DLD1 (cell line): ENCODE data around the gene ISYNA1.
"Not testable (repeated sequence)": the region's sequence is repeated elsewhere in the genome, so short reads cannot be mapped to it uniquely, and the experiment has no call there.

ENCODE experiments used
- in situ Hi-C: cut with HindIII; loops from 2 replicates; pipeline ENCODE4 v1.10.0; 2017; ENCODE audit warnings: low sequenced_read_pairs

ISYNA1 gene

GRCh38 chr19:18421371-18421959 lies 16.5 kb downstream of the ISYNA1 start:
- in situ Hi-C loops = no loop called here

GRCh38 chr19:18420930-18421329 lies 17.0 kb downstream of the ISYNA1 start:
- in situ Hi-C loops = no loop called here

DNA sequence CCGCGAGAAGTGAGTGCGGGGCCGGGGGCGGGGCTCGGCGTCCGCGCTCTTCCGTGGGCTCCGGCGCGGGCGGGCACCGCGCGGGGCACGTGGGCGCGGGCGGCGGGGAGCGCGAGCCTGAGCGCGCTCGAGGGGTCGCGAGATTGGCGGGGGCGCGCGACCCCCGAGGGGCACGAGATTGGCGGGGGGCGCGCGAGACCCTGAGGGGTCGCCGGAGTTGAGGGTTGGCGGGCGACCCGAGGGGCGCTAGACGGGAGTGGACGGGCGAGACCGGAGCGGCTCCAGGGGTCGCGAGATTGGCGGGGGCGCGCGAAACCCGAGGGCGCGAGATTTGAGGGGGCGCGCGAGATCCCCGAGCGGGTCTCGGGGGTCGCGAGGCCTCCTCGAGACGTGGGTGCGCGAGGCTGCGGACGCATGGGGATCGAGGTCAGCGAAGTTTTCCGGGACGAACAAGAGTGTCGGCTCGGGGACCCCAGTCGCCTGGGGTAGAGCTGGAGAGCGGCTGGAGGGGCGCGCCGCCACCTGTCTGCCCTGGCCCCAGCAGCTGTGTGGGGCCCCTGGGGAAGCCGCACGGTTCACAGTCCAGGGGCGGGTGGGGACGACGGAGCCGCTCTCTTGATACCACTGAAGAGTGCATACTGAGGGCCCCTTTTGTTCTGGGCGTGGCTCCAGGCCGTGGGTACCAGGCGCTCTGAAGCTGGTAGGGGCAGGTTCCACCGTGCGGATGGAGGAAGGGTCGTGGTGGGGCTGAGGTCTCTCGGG lies 18.1 kb downstream of the ISYNA1 start:
- in situ Hi-C loops = no loop called here

GRCh38 chr19:18419195-18419698 lies 18.7 kb downstream of the ISYNA1 start, which contains the start of gene SSBP4:
SSBP4 (plus strand) TSS chr19:18419398; CDS start chr19:18419649, 251 bp downstream.
- in situ Hi-C loops = no loop called here

DNA sequence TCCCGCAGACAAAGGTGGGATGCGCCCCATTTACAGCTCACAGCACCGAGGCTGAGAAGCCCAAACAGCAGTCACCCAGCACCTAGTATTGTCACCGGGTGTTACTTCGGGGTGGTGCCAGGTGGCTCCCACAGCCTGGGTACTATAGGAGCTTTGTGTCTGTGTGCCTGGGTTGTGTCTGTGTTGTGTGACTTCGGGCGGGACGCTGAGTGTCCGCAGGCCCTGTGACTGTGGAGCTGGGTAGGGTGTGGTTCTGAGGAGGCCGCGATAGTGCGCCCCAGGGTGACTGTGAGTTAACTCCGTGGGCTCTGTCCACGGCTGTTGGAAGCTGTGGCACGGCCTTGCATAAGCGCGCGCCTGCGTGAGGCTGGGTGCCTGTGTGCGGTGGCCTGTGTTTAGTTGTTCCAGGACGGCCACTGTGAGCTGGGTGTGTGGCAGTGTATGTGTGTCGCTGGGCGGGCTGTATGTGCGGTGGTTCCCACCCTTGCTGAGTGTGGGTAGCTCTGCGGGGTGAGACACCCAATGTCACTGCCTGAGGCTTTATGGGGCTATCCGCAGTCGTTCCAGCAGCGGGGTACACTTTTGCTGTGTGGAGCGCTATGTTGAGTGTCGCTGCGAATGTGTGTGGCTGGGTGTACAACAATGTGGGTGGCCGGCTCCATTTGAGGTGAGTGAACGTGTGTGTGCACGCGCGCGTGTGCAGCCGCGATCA lies 19.3 kb downstream of the ISYNA1 start:
- in situ Hi-C loops = no loop called here

DNA sequence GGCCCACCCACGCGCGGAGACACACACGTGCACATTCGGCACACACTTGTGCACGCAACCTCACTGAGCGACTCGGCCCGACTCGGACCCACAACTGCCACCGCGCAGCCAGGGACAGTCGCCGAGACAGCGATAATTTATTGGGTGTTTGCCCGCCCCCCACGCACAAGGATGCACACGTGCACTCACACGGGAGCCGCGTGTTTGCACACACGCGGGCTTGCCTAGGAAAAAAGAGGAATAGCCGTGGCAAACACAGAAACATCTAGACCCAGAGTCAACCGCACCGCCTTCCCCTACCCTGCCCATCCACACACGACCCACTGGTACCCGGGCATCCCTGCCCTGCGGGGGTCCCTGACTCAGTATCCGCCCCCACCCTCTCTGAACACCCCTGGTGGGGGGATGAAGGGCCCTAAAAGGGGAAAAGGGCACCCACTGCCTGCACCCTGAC lies 19.9 kb downstream of the ISYNA1 start:
- in situ Hi-C loops = no loop called here

DNA sequence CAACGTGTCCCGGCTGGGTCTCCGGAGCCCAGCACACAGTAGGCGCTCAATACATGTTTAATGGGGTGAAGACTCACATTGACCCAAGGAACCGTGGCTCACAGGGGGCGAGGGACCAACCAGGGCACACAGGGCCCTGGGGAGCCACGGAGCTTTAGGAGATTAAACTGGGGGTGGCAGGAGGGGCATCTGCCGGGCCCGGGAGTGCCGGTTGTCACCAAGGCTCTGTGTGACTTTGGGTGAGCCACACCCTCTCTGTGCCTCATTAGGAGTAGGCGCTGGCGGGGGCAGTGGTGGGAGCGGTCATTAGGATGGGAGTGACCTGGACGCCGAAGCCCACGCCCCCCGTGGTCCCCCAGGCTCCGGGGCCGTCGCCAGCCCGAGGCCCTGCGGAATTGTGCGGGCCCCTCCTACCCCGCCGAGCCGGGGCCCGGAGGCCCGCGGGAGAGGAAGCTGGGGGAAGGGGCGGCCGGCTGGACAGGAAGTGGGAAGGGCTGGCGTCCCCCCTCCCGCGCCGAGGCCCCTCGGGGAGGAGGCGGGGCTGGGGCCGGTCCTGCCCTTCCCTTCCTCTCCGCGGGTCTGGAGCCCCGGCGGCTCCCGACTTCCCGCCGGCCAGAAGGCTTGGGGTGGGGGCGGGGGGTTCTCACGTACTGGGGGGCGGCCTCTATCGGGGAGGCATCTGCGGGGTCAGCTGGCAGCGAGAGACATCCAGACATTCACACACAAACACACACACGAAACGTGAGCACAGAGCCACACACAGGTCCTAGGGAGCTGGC lies 20.5 kb downstream of the ISYNA1 start:
- in situ Hi-C loops = no loop called here

DNA sequence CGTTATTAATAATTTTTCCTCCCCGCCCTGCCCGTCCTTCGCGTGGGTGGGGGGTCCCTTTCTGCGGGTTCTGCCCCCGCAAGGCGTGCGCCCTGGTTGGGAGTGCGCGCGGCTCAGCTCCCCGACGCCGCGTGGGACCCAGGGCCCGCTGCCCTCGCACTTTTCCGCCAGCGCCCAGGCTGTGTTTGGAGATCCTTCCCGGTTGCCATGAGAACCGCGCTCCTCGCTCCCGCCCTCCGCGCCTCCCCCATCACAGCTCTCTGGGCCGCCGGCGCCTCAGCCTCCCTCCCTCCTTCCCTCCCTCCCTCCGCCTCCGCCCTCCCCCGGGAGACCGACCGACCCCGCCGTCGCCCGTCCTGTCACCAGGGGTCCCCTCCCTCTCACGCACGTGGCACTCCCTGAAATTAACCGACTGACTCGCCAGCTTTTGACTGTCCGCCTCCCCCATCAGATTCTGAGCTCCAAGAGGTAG lies 21.1 kb downstream of the ISYNA1 start:
- in situ Hi-C loops = no loop called here

DNA sequence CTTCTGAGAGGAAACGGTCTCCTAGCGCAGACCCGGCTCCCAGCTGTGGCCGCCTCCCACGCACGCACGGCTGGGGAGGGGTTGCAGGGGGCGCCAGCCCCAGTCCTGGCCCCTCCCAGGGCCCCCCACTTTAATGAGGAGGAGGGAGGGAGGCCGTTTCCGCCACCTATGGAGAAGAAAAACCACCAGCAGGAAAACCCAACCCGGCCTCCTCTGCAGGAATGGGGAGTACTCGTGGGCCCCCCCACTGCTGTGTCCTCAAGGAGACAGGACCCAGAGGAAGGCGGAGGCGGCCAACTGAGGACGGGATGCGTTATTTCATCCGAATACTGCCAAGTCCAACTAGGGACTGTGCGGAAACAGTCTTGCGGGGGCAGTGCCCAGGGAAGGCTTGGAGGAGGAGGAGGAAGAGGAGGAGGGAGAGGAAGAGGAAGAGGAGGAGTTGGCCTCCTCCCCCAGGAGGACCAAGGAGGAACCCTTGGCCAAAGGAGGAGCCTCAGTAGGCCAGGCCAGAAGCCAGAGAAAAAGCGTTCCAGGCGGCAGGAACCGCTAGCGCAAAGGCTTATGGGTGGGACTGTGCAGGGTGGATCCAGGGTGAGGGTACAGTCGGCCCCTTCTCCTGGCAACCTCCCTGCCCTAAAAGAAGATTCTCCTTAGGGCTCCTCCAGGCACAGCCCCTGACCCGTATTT lies 22.6 kb downstream of the ISYNA1 start:
- in situ Hi-C loops = no loop called here

DNA sequence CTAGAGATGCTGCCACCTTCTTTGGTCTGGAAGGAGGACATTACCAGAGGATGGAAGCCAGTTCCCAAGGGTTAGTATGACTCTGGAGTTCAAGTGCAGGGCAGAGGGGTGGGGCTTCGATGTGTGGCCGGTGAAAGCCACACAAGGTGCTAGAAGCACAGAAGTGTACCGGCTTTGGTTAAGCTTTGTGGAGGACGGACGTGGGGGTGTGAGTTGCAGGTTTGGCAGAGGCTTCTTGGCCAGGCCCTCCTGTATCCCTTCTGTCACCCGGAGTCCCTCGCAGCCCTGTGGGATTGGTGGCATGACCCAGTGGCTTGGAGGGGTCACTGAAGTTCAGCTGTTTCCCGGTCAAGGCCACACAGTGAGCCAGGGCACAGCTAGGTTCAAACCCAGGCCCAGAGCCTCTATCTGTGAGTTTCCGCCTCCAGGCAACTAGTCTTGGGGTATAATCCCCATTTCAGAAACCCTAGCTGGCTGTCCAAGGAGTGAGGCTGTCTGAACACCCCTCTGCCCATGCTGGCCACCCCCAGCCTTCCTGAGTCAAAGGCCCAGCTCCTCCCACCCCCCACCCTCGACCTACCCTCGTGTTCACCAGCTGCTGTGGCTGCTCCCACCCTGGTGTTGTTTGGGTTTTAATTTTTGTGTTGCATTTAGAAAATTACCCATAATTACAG lies 23.3 kb downstream of the ISYNA1 start:
- in situ Hi-C loops = no loop called here

DNA sequence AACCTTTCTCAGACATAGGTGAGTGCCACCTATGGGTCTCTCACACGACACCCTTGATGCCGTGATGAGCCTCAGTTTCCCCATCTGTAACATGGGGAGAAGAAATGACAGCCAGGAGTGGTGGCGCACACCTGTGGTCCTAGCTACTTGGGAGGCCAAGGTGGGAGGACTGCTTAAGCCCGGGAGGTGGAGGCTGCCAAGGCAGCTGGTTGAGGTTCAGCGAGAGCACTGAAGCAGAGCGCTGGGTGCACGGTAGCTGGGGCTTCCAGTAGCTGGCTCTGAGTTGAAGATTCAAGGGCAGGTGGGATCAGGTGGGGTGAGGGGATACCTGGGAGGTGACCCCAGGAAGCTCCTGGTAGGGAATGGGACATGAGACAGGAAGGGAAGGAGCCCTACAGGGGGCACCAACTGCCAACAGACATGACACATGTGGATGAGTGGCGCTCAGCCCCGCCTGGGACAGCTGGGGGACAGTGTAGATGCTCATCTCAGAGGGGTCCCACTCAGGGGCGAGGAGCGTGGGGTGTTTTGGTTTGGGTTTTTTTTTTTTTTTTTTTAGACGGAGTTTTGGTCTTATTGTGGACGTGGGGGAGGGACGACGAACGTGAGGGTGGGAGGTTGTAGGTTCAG lies 25.2 kb downstream of the ISYNA1 start:
- in situ Hi-C loops = no loop called here

DNA sequence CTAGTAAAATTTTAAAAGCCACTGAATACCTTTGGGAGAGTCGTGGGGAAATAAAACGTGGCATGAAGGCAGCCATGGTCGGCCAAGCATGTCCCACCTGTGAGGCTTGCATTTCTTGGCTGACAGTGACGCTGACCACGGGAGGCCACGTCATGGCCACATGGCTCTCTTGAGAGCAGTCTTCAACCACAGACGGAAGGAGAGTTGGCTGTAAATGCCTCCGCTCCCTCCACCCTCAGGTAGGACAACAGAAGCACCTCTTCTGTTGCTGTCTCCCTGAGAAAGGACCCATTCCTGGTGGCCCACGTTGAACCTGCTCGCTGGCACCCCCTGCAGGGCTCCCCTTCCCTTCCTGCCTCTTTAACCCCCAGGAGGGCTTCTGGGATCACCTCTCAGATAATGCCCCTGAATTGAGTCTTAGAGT lies 29.9 kb downstream of the ISYNA1 start:
- in situ Hi-C loops = no loop called here

- in situ Hi-C loops = no loop called here
These were observed 31.2 kb downstream of the ISYNA1 start for GRCh38 chr19:18406749-18407148.

- in situ Hi-C loops = not testable (repeated sequence)
These were observed 32.2 kb downstream of the ISYNA1 start for GRCh38 chr19:18405754-18406153.

DNA sequence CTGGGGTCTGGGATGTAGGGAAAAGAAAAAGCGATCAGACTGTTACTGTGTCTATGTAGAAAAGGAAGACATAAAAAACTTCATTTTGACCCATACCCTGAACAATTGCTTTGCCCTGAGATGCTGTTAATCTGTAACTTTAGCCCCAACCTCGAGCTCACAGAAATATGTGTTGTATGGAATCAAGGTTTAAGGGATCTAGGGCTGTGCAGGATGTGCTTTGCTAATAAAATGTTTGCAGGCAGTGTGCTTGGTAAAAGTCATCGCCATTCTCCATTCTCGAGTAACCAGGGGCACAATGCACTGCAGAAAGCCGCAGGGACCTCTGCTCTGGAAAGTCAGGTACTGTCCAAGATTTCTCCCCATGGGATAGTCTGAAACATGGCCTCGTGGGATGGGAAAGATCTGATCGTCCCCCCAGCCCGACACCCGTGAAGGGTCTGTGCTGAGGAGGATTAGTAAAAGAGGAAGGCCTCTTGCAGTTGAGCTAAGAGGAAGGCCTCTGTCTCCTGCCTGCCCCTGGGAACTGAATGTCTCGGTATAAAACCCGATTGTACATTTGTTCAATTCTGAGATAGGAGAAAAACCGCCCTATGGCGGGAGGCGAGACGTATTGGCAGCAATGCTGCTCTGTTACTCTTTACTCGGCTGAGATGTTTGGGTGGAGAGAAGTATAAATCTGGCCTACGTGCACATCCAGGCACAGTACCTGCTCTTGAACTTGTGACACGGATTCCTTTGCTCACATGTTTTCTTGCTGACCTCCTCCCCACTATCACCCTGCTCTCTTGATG lies 35.3 kb downstream of the ISYNA1 start:
- in situ Hi-C loops = not testable (repeated sequence)

DNA sequence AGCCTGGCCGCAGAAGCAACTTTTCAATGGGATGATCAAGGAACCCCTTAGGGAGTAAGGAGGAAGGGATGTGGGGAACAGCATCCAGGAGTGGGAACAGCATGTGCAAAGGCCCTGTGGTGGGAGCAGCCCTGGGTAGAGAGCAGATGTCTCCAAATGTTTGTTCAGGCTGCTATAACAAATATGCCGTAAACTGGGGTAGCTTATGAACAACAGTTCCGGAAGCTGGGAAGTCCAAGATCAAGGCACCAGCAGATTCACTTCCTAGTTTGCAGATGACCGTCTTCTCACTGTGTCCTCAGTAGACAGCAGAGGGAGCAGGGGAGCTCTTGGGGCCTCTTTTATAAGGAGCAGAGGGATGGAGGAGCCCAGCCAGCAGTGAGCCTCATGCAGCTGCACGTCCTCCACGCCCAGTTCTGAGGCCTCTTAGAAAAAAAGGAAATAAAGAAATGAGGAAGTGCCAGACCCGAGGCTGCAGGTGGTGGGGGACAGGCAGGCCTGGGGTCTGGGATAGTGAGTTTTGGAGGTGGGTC lies 36.3 kb downstream of the ISYNA1 start:
- in situ Hi-C loops = no loop called here

GRCh38 chr19:18399008-18399407 lies 38.9 kb downstream of the ISYNA1 start:
- in situ Hi-C loops = no loop called here
